ENCODE results near the gene MAML3.

Gene MAML3

GRCh38 chr4:140049849-140050637 is 103.9 kb downstream of the MAML3 start:
- H3K4me3 ChIP-seq = peak overlapping the region; percentile 42 to 48
- no peak for DNase-seq
- peak overlapping the region; percentile 71 for H3K27ac ChIP-seq
- no peaks in the 10 kb centered on the region for H3K9me3 ChIP-seq
- no peaks in the 10 kb centered on the region for H3K27me3 ChIP-seq
- H3K4me1 ChIP-seq = peaks cover 0 to 45% (median 28%) of the 10 kb centered on the region in 4 donors
- H3K36me3 ChIP-seq = no peaks in the 10 kb centered on the region
- intact Hi-C loops (cut with DNase I; ENCODE audit: low total_unique reads) = loop anchor here (10.0 kb wide), 1 partner anchor 315 kb away; no protein-coding TSS in a partner anchor
- no peak for TF ChIP-seq CTCF (IDR thresholded peaks at IDR 0.05)

- intact Hi-C loops (cut with DNase I; ENCODE audit: low total_unique reads) = loop anchor here (10.0 kb wide), 1 partner anchor 314 kb away; no protein-coding TSS in a partner anchor
- Histone ChIP-seq H3K27me3 (no peaks in the 10 kb centered on the region), H3K4me3 (peak overlapping the region; percentile 42 to 48), H3K27ac (peak overlapping the region; percentile 71), H3K36me3 (no peaks in the 10 kb centered on the region), H3K9me3 (no peaks in the 10 kb centered on the region), H3K4me1 (peaks cover 0 to 45% (median 28%) of the 10 kb centered on the region in 4 donors)
- peak in 1 of 2 donors; percentile 24 for DNase-seq
- TF ChIP-seq CTCF (IDR thresholded peaks at IDR 0.05) = no peak
Observed at GRCh38 chr4:140049024-140049848, 104.7 kb downstream of the MAML3 start.

GRCh38 chr4:140048419-140048995 is 105.5 kb downstream of the MAML3 start:
- Histone ChIP-seq H3K27me3 (no peaks in the 10 kb centered on the region), H3K4me3 (peak overlapping the region; percentile 42 to 48), H3K4me1 (peaks cover 0 to 45% (median 28%) of the 10 kb centered on the region in 4 donors), H3K9me3 (no peaks in the 10 kb centered on the region), H3K36me3 (no peaks in the 10 kb centered on the region), H3K27ac (peak overlapping the region; percentile 71)
- intact Hi-C loops (cut with DNase I; ENCODE audit: low total_unique reads) = loop anchor here (10.0 kb wide), 1 partner anchor 314 kb away; no protein-coding TSS in a partner anchor
- DNase-seq = no peak
- TF ChIP-seq CTCF (IDR thresholded peaks at IDR 0.05) = no peak

- H3K4me1 ChIP-seq = peaks cover 0 to 45% (median 28%) of the 10 kb centered on the region in 4 donors
- no peak for TF ChIP-seq CTCF (IDR thresholded peaks at IDR 0.05)
- H3K9me3 ChIP-seq = no peaks in the 10 kb centered on the region
- peak overlapping the region; percentile 71 for H3K27ac ChIP-seq
- H3K36me3 ChIP-seq = no peaks in the 10 kb centered on the region
- intact Hi-C loops (cut with DNase I; ENCODE audit: low total_unique reads) = loop anchor here (10.0 kb wide), 1 partner anchor 313 kb away; no protein-coding TSS in a partner anchor
- H3K4me3 ChIP-seq = peak overlapping the region; percentile 41 to 42
- no peak for DNase-seq
- H3K27me3 ChIP-seq = no peaks in the 10 kb centered on the region
Observed at GRCh38 chr4:140047786-140048185, 106.2 kb downstream of the MAML3 start.

GRCh38 chr4:140047017-140047640 is 106.9 kb downstream of the MAML3 start:
- intact Hi-C loops (cut with DNase I; ENCODE audit: low total_unique reads) = loop anchor here (10.0 kb wide), 1 partner anchor 312 kb away; no protein-coding TSS in a partner anchor
- Histone ChIP-seq H3K9me3 (no peaks in the 10 kb centered on the region), H3K4me3 (peak overlapping the region; percentile 41 to 42), H3K27me3 (no peaks in the 10 kb centered on the region), H3K27ac (peak overlapping the region; percentile 71), H3K36me3 (no peaks in the 10 kb centered on the region), H3K4me1 (peaks cover 0 to 45% (median 28%) of the 10 kb centered on the region in 4 donors)
- TF ChIP-seq CTCF (IDR thresholded peaks at IDR 0.05) = no peak
- DNase-seq = peak; percentile 22 to 84

Data from tibial artery (tissue), 4 donors.